ENCODE data around the gene PROKR2. TPM values are rescaled to one million over a fixed set of nuclear protein-coding genes. Genes with fewer than 3 reads are reported as not detected.

Gene PROKR2
- total and polyA plus RNA-seq, 8 donors, result not detected

DNA sequence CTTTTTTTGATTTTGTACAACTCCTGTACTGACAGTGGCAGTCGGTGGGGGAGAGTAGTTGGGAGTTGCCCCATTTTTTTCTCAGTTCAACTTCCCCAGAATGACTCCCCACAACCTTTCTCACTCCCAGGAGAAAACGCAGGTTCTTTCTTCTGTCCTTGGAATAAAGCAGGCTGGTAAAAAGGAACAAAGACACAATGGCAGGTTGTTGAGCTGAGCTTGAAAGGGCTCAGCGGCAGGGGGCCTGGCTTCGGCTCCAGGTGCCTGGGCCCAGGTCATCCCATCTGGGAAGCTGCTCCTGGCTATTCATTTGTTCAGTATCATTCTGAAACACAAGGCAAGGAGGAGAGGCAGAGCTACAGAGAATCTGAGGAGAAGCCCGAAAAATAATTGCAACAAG is 46.2 kb downstream of the PROKR2 start:
- TF ChIP-seq, protein P1, sequence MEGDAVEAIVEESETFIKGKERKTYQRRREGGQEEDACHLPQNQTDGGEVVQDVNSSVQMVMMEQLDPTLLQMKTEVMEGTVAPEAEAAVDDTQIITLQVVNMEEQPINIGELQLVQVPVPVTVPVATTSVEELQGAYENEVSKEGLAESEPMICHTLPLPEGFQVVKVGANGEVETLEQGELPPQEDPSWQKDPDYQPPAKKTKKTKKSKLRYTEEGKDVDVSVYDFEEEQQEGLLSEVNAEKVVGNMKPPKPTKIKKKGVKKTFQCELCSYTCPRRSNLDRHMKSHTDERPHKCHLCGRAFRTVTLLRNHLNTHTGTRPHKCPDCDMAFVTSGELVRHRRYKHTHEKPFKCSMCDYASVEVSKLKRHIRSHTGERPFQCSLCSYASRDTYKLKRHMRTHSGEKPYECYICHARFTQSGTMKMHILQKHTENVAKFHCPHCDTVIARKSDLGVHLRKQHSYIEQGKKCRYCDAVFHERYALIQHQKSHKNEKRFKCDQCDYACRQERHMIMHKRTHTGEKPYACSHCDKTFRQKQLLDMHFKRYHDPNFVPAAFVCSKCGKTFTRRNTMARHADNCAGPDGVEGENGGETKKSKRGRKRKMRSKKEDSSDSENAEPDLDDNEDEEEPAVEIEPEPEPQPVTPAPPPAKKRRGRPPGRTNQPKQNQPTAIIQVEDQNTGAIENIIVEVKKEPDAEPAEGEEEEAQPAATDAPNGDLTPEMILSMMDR (IDR thresholded peaks at IDR 0.05), result no peak
- intact Hi-C loops (cut with DNase I), result no loop called here
- no peak overlapping the region for H3K4me3 ChIP-seq
- FAIRE-seq, result no peak
- H3K27me3 ChIP-seq, result no peaks in the 10 kb centered on the region
- no peak overlapping the region for H3K27ac ChIP-seq
- no peaks in the 10 kb centered on the region for H3K4me1 ChIP-seq
- DNase-seq, result no peak
- H3K36me3 ChIP-seq, result no peaks in the 10 kb centered on the region
- no peak for ATAC-seq
- WGBS, 2 donors, result 43 to 48% methylated on average over 5 of the region's 5 CpGs
- H3K9me3 ChIP-seq, result no peaks in the 10 kb centered on the region

DNA sequence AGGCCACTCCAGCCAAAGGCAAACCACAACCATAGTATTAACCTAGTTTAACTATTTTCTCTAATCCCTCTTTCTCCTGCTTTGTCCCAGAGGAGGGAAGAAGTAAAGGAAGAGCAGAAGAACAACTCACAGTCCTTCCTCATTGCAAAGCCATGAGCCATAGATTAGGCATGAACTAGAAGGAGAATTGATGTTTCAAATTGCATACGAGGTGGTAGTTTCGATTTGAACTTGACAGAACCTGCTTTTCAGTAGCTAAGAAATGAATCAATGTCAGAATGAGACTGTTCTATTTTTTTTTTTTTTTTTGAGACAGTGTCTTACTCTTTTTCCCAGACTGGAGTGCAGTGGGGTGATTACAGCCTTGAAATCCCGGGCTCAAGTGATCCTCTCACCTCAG is 48.3 kb downstream of the PROKR2 start:
- intact Hi-C loops (cut with DNase I), result no loop called here
- DNase-seq (no peak), ATAC-seq (no peak), FAIRE-seq (no peak)
- H3K4me3 ChIP-seq, result no peak overlapping the region
- H3K36me3 ChIP-seq, result no peaks in the 10 kb centered on the region
- no peaks in the 10 kb centered on the region for H3K4me1 ChIP-seq
- TF ChIP-seq, protein P1 (IDR thresholded peaks at IDR 0.05), result no peak
- H3K27me3 ChIP-seq, result no peaks in the 10 kb centered on the region
- 46% methylated on average over 3 of the region's 3 CpGs for WGBS, 2 donors
- H3K9me3 ChIP-seq, result no peaks in the 10 kb centered on the region
- H3K27ac ChIP-seq, result no peak overlapping the region

DNA sequence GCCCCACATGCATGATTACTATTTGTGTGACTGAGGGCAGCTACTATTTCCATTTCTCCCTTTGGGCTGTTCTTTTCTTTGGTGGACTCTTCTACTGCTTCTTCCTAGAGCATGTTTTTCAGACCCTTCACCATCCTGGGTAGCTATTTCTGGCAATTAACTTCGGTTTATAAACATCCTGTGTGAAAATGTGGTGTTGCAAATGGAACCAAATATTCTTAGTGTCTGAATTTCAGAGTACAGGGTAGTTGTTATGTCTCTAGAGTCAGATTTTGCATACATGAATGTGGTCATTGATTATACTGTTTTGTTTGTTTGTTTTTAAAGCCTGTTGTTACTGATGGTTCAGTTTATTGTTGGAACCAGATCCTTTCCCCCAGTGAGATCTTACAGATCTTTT is 49.7 kb downstream of the PROKR2 start:
- no peaks in the 10 kb centered on the region for H3K9me3 ChIP-seq
- WGBS, 2 donors, result 21 to 35% methylated on average over 1 of the region's 1 CpG
- no peak for FAIRE-seq
- no peak overlapping the region for H3K27ac ChIP-seq
- intact Hi-C loops (cut with DNase I), result no loop called here
- H3K4me3 ChIP-seq, result no peak overlapping the region
- TF ChIP-seq, protein P1 (IDR thresholded peaks at IDR 0.05), result no peak
- ATAC-seq, result no peak
- no peak for DNase-seq
- H3K4me1 ChIP-seq, result no peaks in the 10 kb centered on the region
- H3K27me3 ChIP-seq, result no peaks in the 10 kb centered on the region
- H3K36me3 ChIP-seq, result no peaks in the 10 kb centered on the region

Other genes with a start within 250 kb of the PROKR2 start
- 10 to 100 TPM; 28.2 to 49.7 (median 43.4) TPM for gene TMEM230, start 203.9 kb downstream of the PROKR2 start, total RNA-seq
- gene TMEM230, start 203.9 kb downstream of the PROKR2 start, polyA plus RNA-seq, result 10 to 100 TPM; 76.3 to 98.8 TPM
- gene PCNA, start 197.0 kb downstream of the PROKR2 start, total RNA-seq, result 10 to 100 TPM; 10.9 to 23.2 (median 16.8) TPM
- 10 to 100 TPM; 13.9 to 27.4 TPM for gene PCNA, start 197.0 kb downstream of the PROKR2 start, polyA plus RNA-seq
- gene CDS2, start 189.9 kb downstream of the PROKR2 start, total RNA-seq, result 10 to 100 TPM; 12.7 to 27.1 (median 15.8) TPM
- gene CDS2, start 189.9 kb downstream of the PROKR2 start, polyA plus RNA-seq, result 10 to 100 TPM in 1 of 2 donors, 1 to 10 TPM in 1; 4.6 to 11.8 TPM

All from pancreas (tissue), 10 donors.